22Rv1 (cell line): ENCODE results near the gene OR1A2.

Experiments
- ZFX ChIP-seq: fragments of 450-650 bp; IDR thresholded peaks from 2 replicates; pipeline ENCODE4 v1.6.1; 2017; ENCODE audit warnings: antibody characterized with exemption, borderline replicate concordance
- TF ChIP-seq, protein P1 (sequence below): fragments of 450-650 bp; IDR thresholded peaks from 2 replicates; pipeline ENCODE4 v1.5.1; 2017; ENCODE audit warnings: mild to moderate bottlenecking

DNA sequence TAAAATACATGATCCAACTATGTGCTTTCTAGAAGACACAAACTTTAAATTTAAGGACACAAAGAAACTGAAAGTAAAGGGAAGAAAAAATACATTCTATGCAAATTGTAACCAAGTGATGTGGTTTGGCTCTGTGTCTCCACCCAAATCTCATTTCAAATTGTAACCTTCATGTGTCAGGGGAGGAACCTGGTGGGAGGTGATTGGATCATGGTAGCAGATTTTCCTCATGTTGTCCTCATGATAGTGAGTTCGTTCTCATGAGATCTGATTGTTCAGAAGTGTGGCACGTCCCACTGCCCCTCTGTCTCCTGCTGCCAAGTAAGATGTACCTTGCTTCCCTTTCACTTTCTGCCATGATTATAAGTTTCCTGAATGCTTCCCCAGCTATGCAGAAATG, 25.2 kb downstream of the OR1A2 start:
- TF ChIP-seq, protein P1, sequence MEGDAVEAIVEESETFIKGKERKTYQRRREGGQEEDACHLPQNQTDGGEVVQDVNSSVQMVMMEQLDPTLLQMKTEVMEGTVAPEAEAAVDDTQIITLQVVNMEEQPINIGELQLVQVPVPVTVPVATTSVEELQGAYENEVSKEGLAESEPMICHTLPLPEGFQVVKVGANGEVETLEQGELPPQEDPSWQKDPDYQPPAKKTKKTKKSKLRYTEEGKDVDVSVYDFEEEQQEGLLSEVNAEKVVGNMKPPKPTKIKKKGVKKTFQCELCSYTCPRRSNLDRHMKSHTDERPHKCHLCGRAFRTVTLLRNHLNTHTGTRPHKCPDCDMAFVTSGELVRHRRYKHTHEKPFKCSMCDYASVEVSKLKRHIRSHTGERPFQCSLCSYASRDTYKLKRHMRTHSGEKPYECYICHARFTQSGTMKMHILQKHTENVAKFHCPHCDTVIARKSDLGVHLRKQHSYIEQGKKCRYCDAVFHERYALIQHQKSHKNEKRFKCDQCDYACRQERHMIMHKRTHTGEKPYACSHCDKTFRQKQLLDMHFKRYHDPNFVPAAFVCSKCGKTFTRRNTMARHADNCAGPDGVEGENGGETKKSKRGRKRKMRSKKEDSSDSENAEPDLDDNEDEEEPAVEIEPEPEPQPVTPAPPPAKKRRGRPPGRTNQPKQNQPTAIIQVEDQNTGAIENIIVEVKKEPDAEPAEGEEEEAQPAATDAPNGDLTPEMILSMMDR = no peak
- no peak for TF ChIP-seq ZFX
